GM19395 (cell line): ENCODE data around the gene NPDC1.
"Not testable (repeated sequence)": the region's sequence is repeated elsewhere in the genome, so short reads cannot be mapped to it uniquely, and the experiment has no call there.

Experiments
- ATAC-seq: cut with Tn5 transposase; IDR thresholded peaks from one replicate; pipeline ENCODE4 v1.9.1; 2021; ENCODE audit warnings: mild to moderate bottlenecking, moderate library complexity; ENCODE audit not compliant: unreplicated experiment

NPDC1 gene

GRCh38 chr9:137041124-137041523 is 4.9 kb downstream of the NPDC1 start:
- ATAC-seq, result no peak

- no peak for ATAC-seq
These were observed 5.4 kb downstream of the NPDC1 start for GRCh38 chr9:137040568-137040967.

- ATAC-seq, result no peak
These were observed 6.2 kb downstream of the NPDC1 start for GRCh38 chr9:137039611-137040366.

GRCh38 chr9:137038916-137039315 is 7.1 kb downstream of the NPDC1 start:
- no peak for ATAC-seq

- no peak for ATAC-seq
These were observed 8.5 kb downstream of the NPDC1 start for GRCh38 chr9:137037483-137037882.

- no peak for ATAC-seq
These were observed 8.9 kb downstream of the NPDC1 start for GRCh38 chr9:137037035-137037434.

GRCh38 chr9:137035937-137036336 is 10.0 kb downstream of the NPDC1 start:
- ATAC-seq, result no peak

- ATAC-seq, result no peak
These were observed 10.5 kb downstream of the NPDC1 start for GRCh38 chr9:137035507-137035834.

GRCh38 chr9:137034709-137035506 is 11.1 kb downstream of the NPDC1 start:
- no peak for ATAC-seq

- ATAC-seq, result no peak
These were observed 11.8 kb downstream of the NPDC1 start for GRCh38 chr9:137034039-137034708.

- ATAC-seq, result not testable (repeated sequence)
These were observed 12.5 kb downstream of the NPDC1 start for GRCh38 chr9:137033481-137033880.

- no peak for ATAC-seq
These were observed 13.1 kb downstream of the NPDC1 start for GRCh38 chr9:137032858-137033257.

GRCh38 chr9:137031904-137032640 is 13.9 kb downstream of the NPDC1 start, which contains the start of gene FUT7:
TSS of gene FUT7 (minus strand) at chr9:137032088. CDS start at chr9:137031991, 97 bp downstream.
- no peak for ATAC-seq

GRCh38 chr9:137030538-137031527 is 15.1 kb downstream of the NPDC1 start:
- no peak for ATAC-seq

- ATAC-seq, result no peak
These were observed 16.0 kb downstream of the NPDC1 start for GRCh38 chr9:137030006-137030405.

GRCh38 chr9:137029058-137029936 is 16.7 kb downstream of the NPDC1 start:
- peak; percentile 53 for ATAC-seq

- no peak for ATAC-seq
These were observed 17.5 kb downstream of the NPDC1 start for GRCh38 chr9:137028263-137029057.
